Lower leg skin (tissue), 3 donors: ENCODE data around the gene SLC25A33.

ENCODE experiments used
- POLR2A ChIP-seq, 2 donors: fragments of 450-650 bp; IDR thresholded peaks; one replicate each; pipeline ENCODE4 v1.6.1; 2016 to 2017; ENCODE audit warnings: antibody characterized with exemption in 2 of 2, mild to moderate bottlenecking in 1 of 2, moderate library complexity in 1 of 2
- TF ChIP-seq, protein P1 (sequence below), 3 donors: fragments of 450-650 bp; IDR thresholded peaks; one replicate each; pipeline ENCODE4 v1.5.1; 2016; ENCODE audit warnings: antibody characterized with exemption in 3 of 3, mild to moderate bottlenecking in 3 of 3, moderate library complexity in 2 of 3

- TF ChIP-seq, protein P1, sequence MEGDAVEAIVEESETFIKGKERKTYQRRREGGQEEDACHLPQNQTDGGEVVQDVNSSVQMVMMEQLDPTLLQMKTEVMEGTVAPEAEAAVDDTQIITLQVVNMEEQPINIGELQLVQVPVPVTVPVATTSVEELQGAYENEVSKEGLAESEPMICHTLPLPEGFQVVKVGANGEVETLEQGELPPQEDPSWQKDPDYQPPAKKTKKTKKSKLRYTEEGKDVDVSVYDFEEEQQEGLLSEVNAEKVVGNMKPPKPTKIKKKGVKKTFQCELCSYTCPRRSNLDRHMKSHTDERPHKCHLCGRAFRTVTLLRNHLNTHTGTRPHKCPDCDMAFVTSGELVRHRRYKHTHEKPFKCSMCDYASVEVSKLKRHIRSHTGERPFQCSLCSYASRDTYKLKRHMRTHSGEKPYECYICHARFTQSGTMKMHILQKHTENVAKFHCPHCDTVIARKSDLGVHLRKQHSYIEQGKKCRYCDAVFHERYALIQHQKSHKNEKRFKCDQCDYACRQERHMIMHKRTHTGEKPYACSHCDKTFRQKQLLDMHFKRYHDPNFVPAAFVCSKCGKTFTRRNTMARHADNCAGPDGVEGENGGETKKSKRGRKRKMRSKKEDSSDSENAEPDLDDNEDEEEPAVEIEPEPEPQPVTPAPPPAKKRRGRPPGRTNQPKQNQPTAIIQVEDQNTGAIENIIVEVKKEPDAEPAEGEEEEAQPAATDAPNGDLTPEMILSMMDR (IDR thresholded peaks at IDR 0.05) = no peak
- TF ChIP-seq POLR2A (IDR thresholded peaks at IDR 0.05) = no peak
Measured at GRCh38 chr1:9633493-9633892, 94.2 kb downstream of the SLC25A33 start.
